Measurements from ENCODE around the gene A2M. TPM values are rescaled to one million over a fixed set of nuclear protein-coding genes. Genes with fewer than 3 reads are reported as not detected.

The A2M gene
- total and polyA plus RNA-seq, 2 of the 8 experiments (the other 6 are each of a cell fraction or from before 2014, with no cell fraction given) = 0.15 TPM; not detected in 1

- H3K14ac ChIP-seq (ENCODE audit: insufficient read length) = no peak overlapping the region
- no peaks in the 10 kb centered on the region for H3K27me3 ChIP-seq (replicated peaks in 1 of 4; ENCODE audit: control insufficient read depth in 3 of 4, extremely low read depth in 1 of 4, insufficient read depth in 3 of 4, low read length in 3 of 4)
- H2BK5ac ChIP-seq (ENCODE audit: low read depth, low read length) = no peak overlapping the region
- no peak overlapping the region for H4K8ac ChIP-seq (ENCODE audit: extremely low read depth, insufficient read depth, low read length)
- no peak overlapping the region for H3K9ac ChIP-seq (replicated peaks in 1 of 4; ENCODE audit: extremely low read depth in 1 of 4, low read depth in 3 of 4, low read length in 3 of 4)
- no peak overlapping the region for H3K18ac ChIP-seq (ENCODE audit: extremely low read depth, low read length)
- H2BK15ac ChIP-seq (ENCODE audit: low read length) = no peak overlapping the region
- H2BK120ac ChIP-seq (replicated peaks; ENCODE audit: low read depth, low read length) = no peak overlapping the region
- H2AK5ac ChIP-seq (ENCODE audit: low read depth, low read length) = no peak overlapping the region
- no peak overlapping the region for H3K4ac ChIP-seq (replicated peaks; ENCODE audit: insufficient read length, low read depth, low read length)
- no peak overlapping the region for H3K4me3 ChIP-seq (ENCODE audit: extremely low read depth in 1 of 4, insufficient read depth in 2 of 4, low read depth in 3 of 4, low read length in 4 of 4)
- no peak overlapping the region for H3K23ac ChIP-seq (ENCODE audit: insufficient read length)
- DNase-seq (ENCODE audit: low read depth in 1 of 2, low spot score in 2 of 2) = no peak
- no peak overlapping the region for H3K4me2 ChIP-seq (ENCODE audit: insufficient read depth in 1 of 2, low read depth in 2 of 2, low read length in 2 of 2)
- no peaks in the 10 kb centered on the region for H3K79me2 ChIP-seq (ENCODE audit: control insufficient read depth in 1 of 2, insufficient read depth in 2 of 2, low read length in 2 of 2)
- no peaks in the 10 kb centered on the region for H3K79me1 ChIP-seq (ENCODE audit: low read depth, low read length)
- H3K4me1 ChIP-seq (replicated peaks in 1 of 4; ENCODE audit: control insufficient read depth in 3 of 4, insufficient read depth in 4 of 4, low read length in 3 of 4) = no peaks in the 10 kb centered on the region
- H4K20me1 ChIP-seq (replicated peaks in 1 of 2; ENCODE audit: control insufficient read depth in 1 of 2, insufficient read depth in 2 of 2, low read length in 2 of 2) = no peaks in the 10 kb centered on the region
- CTCF ChIA-PET (ENCODE audit: partially characterized antibody) = interaction anchor here (0.8 to 1.8 kb wide), 5 partner anchors 8 to 129 kb away, joined by 3 to 11 read pairs (median 3); no protein-coding TSS in a partner anchor
- no peak overlapping the region for H4K5ac ChIP-seq (ENCODE audit: insufficient read length, low read depth, low read length)
- no peak overlapping the region for H3K56ac ChIP-seq (replicated peaks; ENCODE audit: insufficient read length, low read depth, low read length)
- H2BK20ac ChIP-seq (ENCODE audit: low read length) = no peak overlapping the region
- H3K23me2 ChIP-seq (ENCODE audit: low read depth, low read length) = no peaks in the 10 kb centered on the region
- no peak overlapping the region for H4K91ac ChIP-seq (replicated peaks; ENCODE audit: insufficient read length, low read length)
- H3K9me3 ChIP-seq (ENCODE audit: insufficient read depth in 2 of 2, low read depth in 1 of 2, low read length in 1 of 2) = no peaks in the 10 kb centered on the region
- no peak overlapping the region for H2BK12ac ChIP-seq (ENCODE audit: low read depth, low read length)
- no peak overlapping the region for H2AFZ ChIP-seq (ENCODE audit: low read length)
- no peak for FAIRE-seq
- 90% methylated on average over 1 of the region's 1 CpG; no CpG with 5 or more reads in 1 of the 2 experiments for WGBS, 2 experiments (ENCODE audit: extremely low coverage in 1 of 2, insufficient coverage in 1 of 2, insufficient read length in 1 of 2, insufficient replicate concordance in 2 of 2, low coverage in 1 of 2, low lambda C conversion rate in 2 of 2, missing lambda C conversion rate in 1 of 2)
- no peaks in the 10 kb centered on the region for H3K36me3 ChIP-seq (ENCODE audit: control insufficient read depth in 2 of 4, insufficient read depth in 4 of 4, low read length in 3 of 4)
- POLR2A ChIA-PET (ENCODE audit: partially characterized antibody) = interaction anchor here (1.1 to 1.6 kb wide), 2 partner anchors 96 to 99 kb away, joined by 3 to 6 read pairs; no protein-coding TSS in a partner anchor
- H3K27ac ChIP-seq (ENCODE audit: low read depth, low read length) = no peak overlapping the region
- TF ChIP-seq TAF7 (optimal IDR thresholded peaks at IDR 0.05; ENCODE audit: borderline replicate concordance, low read depth, low read length) (no peak), CBX5 (IDR thresholded peaks at IDR 0.05; ENCODE audit: low read depth, low read length) (no peak), POU5F1 (IDR thresholded peaks at IDR 0.05; ENCODE audit: low read depth, low read length) (no peak)
These were observed 74.4 kb downstream of the A2M start for GRCh38 chr12:9041321-9041720.

Data from H1 (cell line).